ENCODE results near the gene DUSP6.

DNA sequence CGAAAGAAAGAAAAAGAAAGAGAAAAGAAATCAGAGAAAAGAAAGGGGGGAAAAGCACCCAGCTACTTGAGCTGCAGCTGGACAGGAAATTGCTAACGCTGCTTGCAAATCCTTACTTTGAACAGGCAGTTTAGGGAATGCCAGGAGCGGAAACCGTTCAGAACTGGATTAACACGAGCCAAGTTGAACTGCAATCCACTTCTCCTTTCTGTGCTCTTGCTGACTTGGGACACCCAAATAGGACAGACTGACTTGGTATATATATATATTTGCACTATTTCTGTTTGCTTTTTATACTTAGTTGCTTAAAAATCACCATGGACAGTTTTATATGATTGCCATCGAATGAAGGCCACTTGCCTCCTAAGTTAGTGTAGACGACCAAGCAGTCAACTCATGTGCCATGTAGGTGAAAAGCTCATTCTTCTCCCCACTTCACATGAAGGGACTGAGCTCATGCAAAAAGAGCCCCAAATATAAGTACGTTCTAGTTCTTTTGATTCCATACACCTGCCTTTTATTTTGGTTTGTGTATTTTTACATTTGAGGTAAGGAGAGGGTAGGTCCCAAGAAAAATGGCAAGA is 5.5 kb downstream of the DUSP6 start:
- TF ChIP-seq CTCF (IDR thresholded peaks at IDR 0.05) (no peak), POLR2A (IDR thresholded peaks at IDR 0.05) (no peak), EP300 (IDR thresholded peaks at IDR 0.05; ENCODE audit: low read depth) (no peak)

Measured in transverse colon (tissue), 3 donors.